ENCODE data around the gene ATXN2. TPM values are rescaled to one million over a fixed set of nuclear protein-coding genes. Genes with fewer than 3 reads are reported as not detected.
A peak's percentile ranks its signal among the peaks of the same experiment; 100 is the strongest.

The ATXN2 gene
- total and polyA plus RNA-seq, 10 donors = 7.7 to 77.8 (median 56.8) TPM

GRCh38 chr12:111434680-111435338, 164.3 kb downstream of the ATXN2 start:
- H3K27ac ChIP-seq = peak overlapping the region; percentile 89 to 95 (median 92)
- no peaks in the 10 kb centered on the region for H3K9me3 ChIP-seq
- peaks cover 95 to 100% (median 100%) of the 10 kb centered on the region in 6 donors for H3K4me1 ChIP-seq
- TF ChIP-seq POLR2AphosphoS5 (IDR thresholded peaks at IDR 0.05) (peak; percentile 83 to 88 (median 88)), CTCF (IDR thresholded peaks at IDR 0.05 in 8 of 11, conservative IDR thresholded peaks at IDR 0.05 in 3 of 11) (no peak), POLR2A (IDR thresholded peaks at IDR 0.05) (peak in 1 of 3 donors; percentile 74)
- H3K4me3 ChIP-seq = peak overlapping the region in 4 of 8 donors; percentile 6 to 54 (median 15)
- DNase-seq = peak; percentile 93
- H3K27me3 ChIP-seq (replicated peaks in 1 of 7) = no peaks in the 10 kb centered on the region
- intact Hi-C loops (cut with DNase I; ENCODE audit: low total_unique reads) = no loop called here
- peaks cover 0 to 17% (median 0%) of the 10 kb centered on the region in 6 donors for H3K36me3 ChIP-seq
- 2 to 4% (median 2%) methylated on average over 18 of the region's 18 CpGs for WGBS, 5 donors

- Histone ChIP-seq H3K27ac (peak overlapping the region; percentile 89 to 95 (median 92)), H3K36me3 (peaks cover 0 to 10% (median 0%) of the 10 kb centered on the region in 6 donors), H3K27me3 (replicated peaks in 1 of 7) (no peaks in the 10 kb centered on the region), H3K4me3 (peak overlapping the region in 2 of 8 donors; percentile 6 to 54), H3K9me3 (no peaks in the 10 kb centered on the region), H3K4me1 (peaks cover 95 to 100% (median 100%) of the 10 kb centered on the region in 6 donors)
- DNase-seq = no peak
- TF ChIP-seq POLR2A (IDR thresholded peaks at IDR 0.05) (no peak), POLR2AphosphoS5 (IDR thresholded peaks at IDR 0.05) (no peak), CTCF (IDR thresholded peaks at IDR 0.05 in 8 of 11, conservative IDR thresholded peaks at IDR 0.05 in 3 of 11) (no peak)
- 26 to 50% (median 46%) methylated on average over 3 of the region's 3 CpGs for WGBS, 5 donors
- intact Hi-C loops (cut with DNase I; ENCODE audit: low total_unique reads) = no loop called here
Observed at GRCh38 chr12:111434049-111434448, 165.1 kb downstream of the ATXN2 start.

- H3K27ac ChIP-seq = peak overlapping the region; percentile 89 to 95 (median 92)
- WGBS, 5 donors = 80 to 89% (median 84%) methylated on average over 6 of the region's 6 CpGs
Observed at GRCh38 chr12:111431772-111432171, 167.3 kb downstream of the ATXN2 start.

More at GRCh38 chr12:111431772-111432171, 167.3 kb downstream of the ATXN2 start:
- DNase-seq = no peak
- Histone ChIP-seq H3K4me3 (no peak overlapping the region), H3K9me3 (no peaks in the 10 kb centered on the region), H3K36me3 (peaks cover 0 to 19% (median 0%) of the 10 kb centered on the region in 6 donors), H3K27me3 (replicated peaks in 1 of 7) (no peaks in the 10 kb centered on the region), H3K4me1 (peaks cover 94 to 100% (median 100%) of the 10 kb centered on the region in 6 donors)
- TF ChIP-seq CTCF (IDR thresholded peaks at IDR 0.05 in 8 of 11, conservative IDR thresholded peaks at IDR 0.05 in 3 of 11) (no peak), POLR2AphosphoS5 (IDR thresholded peaks at IDR 0.05) (no peak), POLR2A (IDR thresholded peaks at IDR 0.05) (no peak)
- intact Hi-C loops (cut with DNase I; ENCODE audit: low total_unique reads) = no loop called here
